Testis (tissue), 3 donors: ENCODE results near the gene MLYCD. TPM values are rescaled to one million over a fixed set of nuclear protein-coding genes. Genes with fewer than 3 reads are reported as not detected.

Experiments
- DNase-seq: peaks from one replicate; pipeline ENCODE4 v3.0.0-alpha.2; 2019
- H3K27ac ChIP-seq, 2 donors: fragments of 200-600 bp; sonication (generic); one replicate each; pipeline ENCODE4 v1.5.1; 2019
- H3K27me3 ChIP-seq: fragments of 200-600 bp; sonication (generic); one replicate; pipeline ENCODE4 v1.5.1; 2019
- H3K36me3 ChIP-seq: fragments of 200-600 bp; sonication (generic); one replicate; pipeline ENCODE4 v1.5.1; 2017; ENCODE audit warnings: low read depth; ENCODE audit errors: missing control alignments
- H3K4me1 ChIP-seq: fragments of 200-600 bp; sonication (generic); one replicate; pipeline ENCODE4 v1.5.1; 2019
- H3K4me3 ChIP-seq, 2 donors: fragments of 200-600 bp; sonication (generic); one replicate each; pipeline ENCODE4 v1.5.1; 2017 to 2019
- H3K9me3 ChIP-seq: fragments of 200-600 bp; sonication (generic); one replicate; pipeline ENCODE4 v1.5.1; 2017
- POLR2A ChIP-seq: fragments of 450-650 bp; IDR thresholded peaks from one replicate; pipeline ENCODE4 v1.6.1; 2017; ENCODE audit warnings: antibody characterized with exemption, mild to moderate bottlenecking, moderate library complexity
- WGBS, 2 donors: methylation state at CpG; one replicate each; pipeline ENCODE4 v1.1.5; 2018; 5-methylcytosine and 5-hydroxymethylcytosine counted together
- intact Hi-C: fragments of 100-400 bp; cut with DNase I; formaldehyde crosslinking; loops from one replicate; pipeline ENCODE4 v1.15.1; 2023; ENCODE audit warnings: low total_unique reads
- polyA plus RNA-seq: library from polyadenylated mRNA; stranded (reverse); fragments of 350-450 nt; fragmentation: Illumina TruSeq; extraction: RNeasy Lipid Tissue Mini Kit (QIAGEN cat#74804); gene quantifications from one replicate; pipeline ENCODE4 v1.2.3, GENCODE V29; 2014; ENCODE audit warnings: low read depth, low replicate concordance; ENCODE audit not compliant: insufficient read depth
- total RNA-seq, 2 donors: library from RNA; depleted of rRNA; stranded (reverse); fragments of >200 nt; gene quantifications; one replicate each; pipeline ENCODE4 v1.2.3, GENCODE V29; 2016
- TF ChIP-seq, protein P1 (sequence below), 3 experiments: fragments of 450-650 bp in 2 of 3; fragments of 200-600 bp in 1 of 3; sonication (generic) in 1 of 3; IDR thresholded peaks; one replicate each; pipeline ENCODE4 v1.5.1; 2016 to 2019; ENCODE audit warnings: antibody characterized with exemption in 3 of 3, mild to moderate bottlenecking in 2 of 3, moderate library complexity in 1 of 3

Gene MLYCD
- total and polyA plus RNA-seq, 3 donors from 2014 or later, result 4.5 to 22.1 (median 15.1) TPM

- 95 to 96% methylated on average over 13 of the region's 13 CpGs for WGBS, 2 donors
- intact Hi-C loops, result loop anchor here (10.0 kb wide), 1 partner anchor 62 kb away; no protein-coding TSS in a partner anchor
- Histone ChIP-seq H3K4me1 (peaks cover 9% of the 10 kb centered on the region), H3K27me3 (no peaks in the 10 kb centered on the region), H3K9me3 (no peaks in the 10 kb centered on the region), H3K27ac (no peak overlapping the region), H3K4me3 (no peak overlapping the region), H3K36me3 (no peaks in the 10 kb centered on the region)
- no peak for DNase-seq
- no peak for TF ChIP-seq POLR2A
- TF ChIP-seq, protein P1, sequence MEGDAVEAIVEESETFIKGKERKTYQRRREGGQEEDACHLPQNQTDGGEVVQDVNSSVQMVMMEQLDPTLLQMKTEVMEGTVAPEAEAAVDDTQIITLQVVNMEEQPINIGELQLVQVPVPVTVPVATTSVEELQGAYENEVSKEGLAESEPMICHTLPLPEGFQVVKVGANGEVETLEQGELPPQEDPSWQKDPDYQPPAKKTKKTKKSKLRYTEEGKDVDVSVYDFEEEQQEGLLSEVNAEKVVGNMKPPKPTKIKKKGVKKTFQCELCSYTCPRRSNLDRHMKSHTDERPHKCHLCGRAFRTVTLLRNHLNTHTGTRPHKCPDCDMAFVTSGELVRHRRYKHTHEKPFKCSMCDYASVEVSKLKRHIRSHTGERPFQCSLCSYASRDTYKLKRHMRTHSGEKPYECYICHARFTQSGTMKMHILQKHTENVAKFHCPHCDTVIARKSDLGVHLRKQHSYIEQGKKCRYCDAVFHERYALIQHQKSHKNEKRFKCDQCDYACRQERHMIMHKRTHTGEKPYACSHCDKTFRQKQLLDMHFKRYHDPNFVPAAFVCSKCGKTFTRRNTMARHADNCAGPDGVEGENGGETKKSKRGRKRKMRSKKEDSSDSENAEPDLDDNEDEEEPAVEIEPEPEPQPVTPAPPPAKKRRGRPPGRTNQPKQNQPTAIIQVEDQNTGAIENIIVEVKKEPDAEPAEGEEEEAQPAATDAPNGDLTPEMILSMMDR (IDR thresholded peaks at IDR 0.05), result no peak
Measured at GRCh38 chr16:83886199-83886971, 12.5 kb upstream of the MLYCD start.

GRCh38 chr16:83887080-83887479 is 11.8 kb upstream of the MLYCD start:
- no peaks in the 10 kb centered on the region for H3K27me3 ChIP-seq
- no peaks in the 10 kb centered on the region for H3K36me3 ChIP-seq
- H3K9me3 ChIP-seq, result no peaks in the 10 kb centered on the region
- intact Hi-C loops, result loop anchor here (10.0 kb wide), 1 partner anchor 62 kb away; no protein-coding TSS in a partner anchor
- DNase-seq, result peak; percentile 52
- peaks cover 9% of the 10 kb centered on the region for H3K4me1 ChIP-seq
- H3K4me3 ChIP-seq, result no peak overlapping the region
- 47 to 53% methylated on average over 8 of the region's 8 CpGs for WGBS, 2 donors
- no peak for TF ChIP-seq POLR2A
- TF ChIP-seq, protein P1 (IDR thresholded peaks at IDR 0.05), result no peak
- no peak overlapping the region for H3K27ac ChIP-seq

DNA sequence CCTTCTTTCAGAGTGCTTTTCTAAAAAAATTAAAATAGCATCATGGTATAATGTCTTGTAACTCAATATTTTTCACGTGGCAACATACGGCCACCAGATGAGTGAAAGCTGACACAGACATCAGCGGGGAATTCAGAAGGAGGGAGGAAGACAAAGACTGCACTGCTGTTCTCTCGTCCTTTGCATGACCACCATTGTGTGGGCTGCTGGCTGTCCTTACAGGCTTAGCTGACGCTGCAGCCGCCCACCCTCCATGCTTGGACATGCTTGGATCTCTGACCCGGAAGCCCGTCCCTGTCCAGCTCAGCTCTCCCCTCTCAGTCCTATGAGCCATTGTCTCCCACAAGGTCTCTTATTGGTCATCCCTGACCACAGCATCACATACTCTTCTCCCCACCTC is 11.4 kb upstream of the MLYCD start:
- WGBS, 2 donors, result 52 to 61% methylated on average over 8 of the region's 8 CpGs
- H3K27me3 ChIP-seq, result no peaks in the 10 kb centered on the region
- no peaks in the 10 kb centered on the region for H3K9me3 ChIP-seq
- peaks cover 9% of the 10 kb centered on the region for H3K4me1 ChIP-seq
- no peak for DNase-seq
- no peak overlapping the region for H3K4me3 ChIP-seq
- H3K36me3 ChIP-seq, result no peaks in the 10 kb centered on the region
- intact Hi-C loops, result loop anchor here (10.0 kb wide), 1 partner anchor 63 kb away; no protein-coding TSS in a partner anchor
- TF ChIP-seq, protein P1 (IDR thresholded peaks at IDR 0.05), result no peak
- TF ChIP-seq POLR2A, result no peak
- H3K27ac ChIP-seq, result no peak overlapping the region

GRCh38 chr16:83888672-83889044 is 10.3 kb upstream of the MLYCD start:
- Histone ChIP-seq H3K36me3 (no peaks in the 10 kb centered on the region), H3K9me3 (no peaks in the 10 kb centered on the region), H3K27ac (no peak overlapping the region), H3K4me1 (peaks cover 9% of the 10 kb centered on the region), H3K27me3 (no peaks in the 10 kb centered on the region), H3K4me3 (no peak overlapping the region)
- intact Hi-C loops, result loop anchor here (10.0 kb wide), 1 partner anchor 64 kb away; no protein-coding TSS in a partner anchor
- TF ChIP-seq, protein P1 (IDR thresholded peaks at IDR 0.05), result no peak
- no peak for TF ChIP-seq POLR2A
- 44 to 49% methylated on average over 4 of the region's 4 CpGs for WGBS, 2 donors
- DNase-seq, result peak; percentile 71

GRCh38 chr16:83890359-83890758 is 8.6 kb upstream of the MLYCD start:
- TF ChIP-seq, protein P1 (IDR thresholded peaks at IDR 0.05), result no peak
- no peak for TF ChIP-seq POLR2A
- Histone ChIP-seq H3K27ac (peak overlapping the region in 1 of 2 donors; percentile 39), H3K36me3 (no peaks in the 10 kb centered on the region), H3K9me3 (no peaks in the 10 kb centered on the region), H3K4me3 (no peak overlapping the region), H3K4me1 (peaks cover 9% of the 10 kb centered on the region), H3K27me3 (no peaks in the 10 kb centered on the region)
- no peak for DNase-seq
- intact Hi-C loops, result no loop called here
- WGBS, 2 donors, result 62 to 66% methylated on average over 5 of the region's 5 CpGs
